ENCODE data around the gene COL23A1. TPM values are rescaled to one million over a fixed set of nuclear protein-coding genes. Genes with fewer than 3 reads are reported as not detected.

The COL23A1 gene
- total RNA-seq, 2 experiments from 2014 or later: 0.15 TPM; not detected in 1

DNA sequence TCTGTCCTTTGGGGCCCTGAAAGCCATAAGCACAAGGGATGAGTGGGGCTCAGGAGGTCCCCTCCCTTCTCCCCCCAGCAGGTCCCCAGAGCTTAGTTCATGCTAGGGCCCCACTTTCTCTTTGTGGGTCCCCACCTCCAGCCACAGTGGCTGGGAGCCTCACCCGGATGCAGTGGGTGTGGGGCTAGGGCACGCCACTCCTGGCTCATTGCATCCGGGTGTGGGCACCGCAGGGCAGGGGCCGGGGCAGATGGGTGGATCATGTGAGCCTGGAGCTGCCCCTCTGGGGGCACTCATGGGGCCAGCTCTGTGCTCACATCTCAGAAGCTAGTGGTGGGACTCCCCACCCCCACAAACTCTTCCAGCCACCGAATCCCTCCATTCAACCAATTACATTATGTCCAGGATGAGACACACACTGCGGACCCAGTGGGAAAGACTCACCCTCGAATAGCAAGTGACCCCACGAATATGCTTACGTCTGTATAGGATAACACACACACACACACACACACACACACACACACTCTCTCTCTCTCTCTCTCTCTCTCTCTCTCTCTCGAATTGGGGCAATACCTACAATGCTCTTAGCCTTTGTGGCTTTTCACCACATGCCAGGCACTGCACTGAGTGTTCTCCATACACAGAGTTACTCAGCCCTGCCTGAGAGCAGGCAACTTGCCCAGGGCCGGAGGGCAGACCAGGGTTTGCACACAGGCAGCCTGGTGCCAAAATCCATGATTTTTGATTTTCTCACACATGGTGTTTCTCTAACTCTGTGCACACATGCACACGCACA lies 340.8 kb downstream of the COL23A1 start:
- H3K4me1 Mint-ChIP-seq (ENCODE audit: low read depth): peaks cover 9% of the 10 kb centered on the region
- H3K4me3 Mint-ChIP-seq: no peak overlapping the region
- intact Hi-C loops (cut with micrococcal nuclease): no loop called here
- DNase-seq: peak; percentile 42
- peak overlapping the region; percentile 40 for H3K27ac Mint-ChIP-seq
- POLR2A ChIA-PET: no interaction called here
- no peaks in the 10 kb centered on the region for H3K9me3 Mint-ChIP-seq
- CTCF ChIA-PET: interaction anchor here (1.2 to 1.8 kb wide), 3 partner anchors 14 to 212 kb away, joined by 4 to 5 read pairs (median 4); no protein-coding TSS in a partner anchor
- H3K36me3 Mint-ChIP-seq: no peaks in the 10 kb centered on the region
- H3K27me3 Mint-ChIP-seq: no peaks in the 10 kb centered on the region

DNA sequence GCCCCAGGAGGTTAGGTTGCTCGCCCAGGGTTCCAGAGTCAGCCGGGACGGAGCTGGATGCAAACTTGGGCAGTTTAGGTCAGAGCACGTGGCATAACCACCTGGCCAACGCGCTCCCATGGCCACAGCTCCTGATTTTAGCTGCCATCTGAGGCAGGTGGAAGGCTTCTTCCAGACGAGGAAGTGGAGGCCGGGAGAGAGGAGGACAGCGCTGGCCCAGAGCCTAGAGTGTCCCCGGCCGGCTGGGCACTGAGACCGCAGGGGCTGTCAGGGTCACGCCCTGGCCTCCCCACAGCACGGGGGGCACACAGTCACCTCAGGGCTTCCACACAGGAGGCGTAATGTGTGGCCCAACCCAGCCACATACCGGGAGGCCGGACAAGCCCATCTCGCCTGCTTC lies 341.4 kb downstream of the COL23A1 start:
- H3K9me3 Mint-ChIP-seq: no peaks in the 10 kb centered on the region
- H3K4me1 Mint-ChIP-seq (ENCODE audit: low read depth): peaks cover 9% of the 10 kb centered on the region
- ChIA-PET CTCF (interaction anchor here (1.2 to 1.8 kb wide), 2 partner anchors 35 to 213 kb away, joined by 4 read pairs; no protein-coding TSS in a partner anchor), POLR2A (no interaction called here)
- H3K27ac Mint-ChIP-seq: no peak overlapping the region
- H3K4me3 Mint-ChIP-seq: no peak overlapping the region
- no peaks in the 10 kb centered on the region for H3K36me3 Mint-ChIP-seq
- intact Hi-C loops (cut with micrococcal nuclease): no loop called here
- no peaks in the 10 kb centered on the region for H3K27me3 Mint-ChIP-seq
- no peak for DNase-seq

DNA sequence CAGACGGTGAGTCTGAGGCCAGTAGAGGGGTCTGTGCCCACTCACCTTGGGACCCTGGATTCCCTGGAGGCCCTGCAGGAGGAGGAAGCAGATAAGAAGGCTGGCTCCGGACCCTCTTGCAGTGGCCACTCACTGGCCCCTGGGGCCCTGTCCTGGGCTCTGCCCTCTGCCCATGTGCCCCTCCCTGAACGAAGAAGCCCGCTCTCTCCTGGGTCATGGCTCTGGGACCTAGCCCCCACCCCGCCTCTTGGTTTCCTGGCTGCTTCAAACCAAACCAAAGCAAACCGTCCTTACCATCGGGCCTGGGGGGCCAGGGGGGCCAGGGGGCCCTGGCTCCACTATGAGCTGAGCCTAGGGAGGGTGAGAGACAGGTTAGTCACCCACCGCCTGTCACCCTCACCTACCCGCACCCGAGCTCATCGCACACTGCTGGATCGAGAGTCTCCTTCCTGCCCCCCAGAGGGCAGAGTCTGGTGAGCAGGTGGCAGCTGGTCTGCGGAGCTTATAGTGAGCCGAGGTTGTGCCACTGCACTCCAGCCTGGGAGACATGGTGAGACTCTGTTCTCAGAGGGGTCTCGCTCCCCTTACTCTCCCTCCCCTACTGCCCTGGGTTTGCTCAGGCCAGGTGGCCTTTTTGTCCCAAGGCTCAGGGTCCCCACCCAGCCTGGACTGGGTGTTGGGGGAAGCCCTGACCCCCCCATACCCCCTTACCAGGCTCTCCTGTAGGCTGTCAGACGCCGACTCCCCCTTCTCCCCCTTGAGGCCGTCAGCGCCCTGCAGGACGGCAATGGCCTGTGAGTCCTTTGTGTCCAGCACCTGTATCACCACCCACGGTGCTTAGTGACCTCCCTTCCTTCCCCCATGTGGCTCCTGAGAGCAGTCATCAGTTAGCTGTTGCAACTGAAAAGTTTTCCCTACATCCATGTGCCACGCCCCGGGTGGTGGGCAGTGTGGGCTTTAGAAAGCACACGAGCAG lies 342.4 kb downstream of the COL23A1 start:
- no peak overlapping the region for H3K4me3 Mint-ChIP-seq
- H3K36me3 Mint-ChIP-seq: no peaks in the 10 kb centered on the region
- no peak overlapping the region for H3K27ac Mint-ChIP-seq
- POLR2A ChIA-PET: no interaction called here
- CTCF ChIA-PET: no interaction called here
- peaks cover 9% of the 10 kb centered on the region for H3K4me1 Mint-ChIP-seq (ENCODE audit: low read depth)
- no peaks in the 10 kb centered on the region for H3K9me3 Mint-ChIP-seq
- no peaks in the 10 kb centered on the region for H3K27me3 Mint-ChIP-seq
- DNase-seq: no peak
- intact Hi-C loops (cut with micrococcal nuclease): no loop called here

- intact Hi-C loops (cut with micrococcal nuclease): no loop called here
- CTCF ChIA-PET: interaction anchor here (0.6 kb wide), 1 partner anchor 1133 kb away, joined by 3 read pairs; no protein-coding TSS in a partner anchor
- no peak for DNase-seq
- POLR2A ChIA-PET: interaction anchor here (1.0 kb wide), 1 partner anchor 43 kb away, joined by 3 read pairs; the partner anchor contains the start of gene HNRNPAB
- H3K27ac Mint-ChIP-seq: no peak overlapping the region
- peaks cover 9% of the 10 kb centered on the region for H3K4me1 Mint-ChIP-seq (ENCODE audit: low read depth)
- no peaks in the 10 kb centered on the region for H3K36me3 Mint-ChIP-seq
- no peaks in the 10 kb centered on the region for H3K9me3 Mint-ChIP-seq
- H3K27me3 Mint-ChIP-seq: no peaks in the 10 kb centered on the region
- H3K4me3 Mint-ChIP-seq: no peak overlapping the region
Observed at GRCh38 chr5:178246624-178247279, 343.4 kb downstream of the COL23A1 start.

- Mint-ChIP-seq H3K36me3 (no peaks in the 10 kb centered on the region), H3K27me3 (no peaks in the 10 kb centered on the region), H3K9me3 (no peaks in the 10 kb centered on the region), H3K4me3 (no peak overlapping the region), H3K4me1 (ENCODE audit: low read depth) (peaks cover 16% of the 10 kb centered on the region), H3K27ac (no peak overlapping the region)
- POLR2A ChIA-PET: no interaction called here
- DNase-seq: no peak
- CTCF ChIA-PET: no interaction called here
- intact Hi-C loops (cut with micrococcal nuclease): no loop called here
Observed at GRCh38 chr5:178245389-178245788, 344.8 kb downstream of the COL23A1 start.

GRCh38 chr5:178244576-178244975 lies 345.6 kb downstream of the COL23A1 start:
- no peaks in the 10 kb centered on the region for H3K9me3 Mint-ChIP-seq
- intact Hi-C loops (cut with micrococcal nuclease): no loop called here
- POLR2A ChIA-PET: no interaction called here

GRCh38 chr5:178242416-178242815 lies 347.8 kb downstream of the COL23A1 start:
- intact Hi-C loops (cut with micrococcal nuclease): no loop called here
- Mint-ChIP-seq H3K36me3 (no peaks in the 10 kb centered on the region), H3K4me3 (no peak overlapping the region), H3K9me3 (no peaks in the 10 kb centered on the region), H3K27me3 (no peaks in the 10 kb centered on the region), H3K4me1 (ENCODE audit: low read depth) (peaks cover 33% of the 10 kb centered on the region), H3K27ac (no peak overlapping the region)
- DNase-seq: no peak
- CTCF ChIA-PET: no interaction called here
- POLR2A ChIA-PET: no interaction called here

More at GRCh38 chr5:178244576-178244975, 345.6 kb downstream of the COL23A1 start:
- Mint-ChIP-seq H3K27me3 (no peaks in the 10 kb centered on the region), H3K27ac (no peak overlapping the region), H3K36me3 (no peaks in the 10 kb centered on the region), H3K4me3 (no peak overlapping the region), H3K4me1 (ENCODE audit: low read depth) (peaks cover 19% of the 10 kb centered on the region)
- no peak for DNase-seq
- CTCF ChIA-PET: interaction anchor here (1.0 to 1.3 kb wide), 2 partner anchors 10 to 36 kb away, joined by 3 to 4 read pairs; no protein-coding TSS in a partner anchor

GRCh38 chr5:178241688-178242231 lies 348.4 kb downstream of the COL23A1 start:
- no peaks in the 10 kb centered on the region for H3K9me3 Mint-ChIP-seq
- H3K27me3 Mint-ChIP-seq: no peaks in the 10 kb centered on the region
- H3K4me3 Mint-ChIP-seq: no peak overlapping the region
- intact Hi-C loops (cut with micrococcal nuclease): no loop called here
- ChIA-PET POLR2A (no interaction called here), CTCF (interaction anchor here (0.6 kb wide), 1 partner anchor 294 kb away, joined by 3 read pairs; no protein-coding TSS in a partner anchor)
- peaks cover 35% of the 10 kb centered on the region for H3K4me1 Mint-ChIP-seq (ENCODE audit: low read depth)
- DNase-seq: no peak
- no peaks in the 10 kb centered on the region for H3K36me3 Mint-ChIP-seq
- no peak overlapping the region for H3K27ac Mint-ChIP-seq

- Mint-ChIP-seq H3K4me1 (ENCODE audit: low read depth) (peaks cover 35% of the 10 kb centered on the region), H3K9me3 (no peaks in the 10 kb centered on the region), H3K27me3 (no peaks in the 10 kb centered on the region), H3K27ac (peak overlapping the region; percentile 51), H3K4me3 (no peak overlapping the region), H3K36me3 (no peaks in the 10 kb centered on the region)
- intact Hi-C loops (cut with micrococcal nuclease): no loop called here
- POLR2A ChIA-PET: no interaction called here
- no peak for DNase-seq
- CTCF ChIA-PET: interaction anchor here (0.6 kb wide), 1 partner anchor 294 kb away, joined by 3 read pairs; no protein-coding TSS in a partner anchor
Observed at GRCh38 chr5:178241231-178241663, 348.9 kb downstream of the COL23A1 start.

GRCh38 chr5:178240766-178241165 lies 349.4 kb downstream of the COL23A1 start:
- ChIA-PET POLR2A (no interaction called here), CTCF (no interaction called here)
- H3K4me1 Mint-ChIP-seq (ENCODE audit: low read depth): peaks cover 35% of the 10 kb centered on the region
- no peaks in the 10 kb centered on the region for H3K27me3 Mint-ChIP-seq
- no peaks in the 10 kb centered on the region for H3K36me3 Mint-ChIP-seq
- DNase-seq: no peak
- intact Hi-C loops (cut with micrococcal nuclease): no loop called here
- H3K4me3 Mint-ChIP-seq: no peak overlapping the region
- no peaks in the 10 kb centered on the region for H3K9me3 Mint-ChIP-seq
- peak overlapping the region; percentile 51 for H3K27ac Mint-ChIP-seq

- Mint-ChIP-seq H3K4me1 (ENCODE audit: low read depth) (peaks cover 35% of the 10 kb centered on the region), H3K27me3 (no peaks in the 10 kb centered on the region), H3K36me3 (no peaks in the 10 kb centered on the region), H3K27ac (no peak overlapping the region), H3K4me3 (no peak overlapping the region), H3K9me3 (no peaks in the 10 kb centered on the region)
- CTCF ChIA-PET: no interaction called here
- POLR2A ChIA-PET: no interaction called here
- intact Hi-C loops (cut with micrococcal nuclease): no loop called here
- DNase-seq: no peak
Observed at GRCh38 chr5:178240341-178240741, 349.9 kb downstream of the COL23A1 start.
